KG1 (cell line): Measurements from ENCODE around the gene C2CD4B.

Experiments used
- DNase-seq: peaks from one replicate; lab custom pipeline; 2025; lab: John Stamatoyannopoulos, UW

Gene C2CD4B

GRCh38 chr15:62147551-62147950 is 17.5 kb downstream of the C2CD4B start:
- no peak for DNase-seq

DNA sequence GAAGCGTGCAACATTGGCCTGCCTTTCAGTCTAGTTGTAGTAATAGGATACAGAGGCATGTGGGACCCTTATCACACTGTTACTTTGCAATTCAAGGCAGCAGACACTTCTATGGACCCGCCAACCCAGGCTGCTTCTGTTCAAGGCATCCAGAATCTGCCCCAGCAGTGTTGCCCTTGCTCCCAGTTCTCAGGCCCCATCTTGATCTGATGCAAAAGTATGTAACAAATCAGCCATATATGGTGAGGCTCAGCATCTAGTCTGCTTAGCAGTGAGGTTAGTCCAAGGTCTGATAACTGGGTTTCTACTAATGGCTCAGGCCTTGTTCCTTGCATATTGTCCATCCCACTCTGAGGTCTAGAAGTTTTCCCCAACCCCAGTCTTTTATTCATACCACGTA is 17.9 kb downstream of the C2CD4B start:
- no peak for DNase-seq

- DNase-seq: no peak
These were observed 19.9 kb downstream of the C2CD4B start for GRCh38 chr15:62145015-62145735.

DNA sequence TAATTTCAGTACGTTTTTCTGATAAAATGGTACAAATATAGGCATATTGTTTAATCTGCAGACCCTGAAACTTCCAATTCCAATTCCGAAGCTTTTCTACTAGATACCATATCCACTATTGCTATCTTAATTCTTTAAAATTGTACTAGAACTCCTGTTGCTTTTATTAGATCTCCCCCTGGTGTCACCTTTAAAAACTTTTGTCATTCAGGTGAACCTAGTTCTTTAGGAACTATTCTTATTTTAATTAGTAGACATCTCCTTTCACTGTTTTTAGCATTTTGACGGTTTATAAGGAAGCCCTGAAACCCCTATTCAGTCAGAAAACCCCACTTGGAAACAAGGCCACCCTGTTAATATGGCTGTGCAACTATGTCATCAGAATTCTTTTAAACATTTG is 22.3 kb downstream of the C2CD4B start:
- no peak for DNase-seq

GRCh38 chr15:62141643-62142588 is 23.2 kb downstream of the C2CD4B start:
- no peak for DNase-seq

DNA sequence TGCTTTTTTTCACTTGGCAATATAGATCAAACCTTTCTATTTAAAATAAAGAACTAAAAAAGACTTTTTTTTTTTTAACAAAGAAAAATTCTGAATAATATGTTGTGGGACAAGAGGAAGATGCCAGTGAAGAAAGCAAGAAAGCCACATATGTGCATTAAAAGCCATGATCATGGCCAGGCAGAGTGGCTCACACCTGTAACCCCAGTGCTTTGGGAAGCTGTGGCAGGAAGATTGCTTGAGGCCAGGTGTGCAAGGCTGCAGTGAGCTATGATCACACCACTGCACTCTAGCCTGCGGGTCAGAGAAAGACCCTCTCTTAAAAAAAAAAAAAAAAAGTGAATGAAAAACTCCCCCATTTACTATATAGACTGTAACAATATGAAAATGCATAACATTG is 23.9 kb downstream of the C2CD4B start:
- DNase-seq: no peak

DNA sequence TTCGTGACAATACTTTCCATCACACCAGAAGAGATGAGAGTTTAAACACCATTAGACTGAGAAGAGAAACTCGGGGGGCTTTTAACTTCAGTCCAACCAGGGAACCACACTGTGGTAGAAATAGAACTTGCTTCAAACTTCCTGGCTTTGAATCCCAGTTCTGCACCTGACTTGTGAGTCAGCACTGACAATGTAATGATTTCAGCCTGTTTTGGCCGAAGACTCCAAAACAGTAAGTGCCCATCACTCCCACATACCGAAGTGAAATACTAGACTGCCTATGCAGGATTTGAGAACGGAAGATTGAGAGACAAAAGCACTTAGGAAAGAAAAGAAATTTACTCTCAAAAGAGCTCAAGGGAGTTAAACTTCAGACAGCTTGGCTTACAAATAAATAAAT is 27.0 kb downstream of the C2CD4B start:
- DNase-seq: no peak

- DNase-seq: no peak
These were observed 27.9 kb downstream of the C2CD4B start for GRCh38 chr15:62136911-62137865.

GRCh38 chr15:62135532-62136134 is 29.5 kb downstream of the C2CD4B start:
- DNase-seq: no peak

DNA sequence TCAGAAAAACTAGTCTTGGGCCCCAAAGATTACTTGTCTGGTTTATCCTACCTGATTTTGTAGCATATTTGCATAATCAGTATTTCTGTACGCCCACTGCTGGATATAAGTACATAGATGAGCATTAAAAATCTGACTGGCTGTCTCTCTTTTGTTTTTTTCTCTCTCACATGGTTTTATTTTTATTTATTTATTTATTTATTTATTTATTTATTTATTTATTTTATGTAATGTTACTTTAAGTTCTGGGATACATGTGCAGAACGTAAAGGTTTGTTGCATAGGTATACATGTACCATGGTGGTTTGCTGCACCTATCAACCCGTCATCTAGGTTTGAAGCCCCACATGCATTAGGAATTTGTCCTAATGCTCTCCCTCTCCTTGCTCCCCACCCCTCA is 31.9 kb downstream of the C2CD4B start:
- DNase-seq: no peak

DNA sequence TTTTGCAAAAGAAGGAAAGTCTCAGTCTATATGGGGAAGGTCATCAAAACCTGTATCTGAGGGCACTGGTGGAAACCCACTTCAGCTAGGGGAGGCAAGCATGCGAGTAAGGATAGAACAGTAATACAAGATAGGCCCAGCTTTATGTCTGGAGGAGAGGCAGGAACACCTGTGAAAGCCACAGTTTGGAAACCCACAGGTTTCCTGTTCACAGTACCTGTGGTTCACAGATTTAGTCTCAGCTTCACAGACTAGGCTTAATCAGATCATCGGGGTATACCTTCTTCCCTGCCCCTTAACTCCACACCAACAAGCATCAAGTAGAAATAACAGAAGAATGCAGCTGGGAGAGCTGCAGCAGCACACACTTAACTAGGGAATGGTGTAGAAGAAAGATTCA is 36.2 kb downstream of the C2CD4B start:
- no peak for DNase-seq

DNA sequence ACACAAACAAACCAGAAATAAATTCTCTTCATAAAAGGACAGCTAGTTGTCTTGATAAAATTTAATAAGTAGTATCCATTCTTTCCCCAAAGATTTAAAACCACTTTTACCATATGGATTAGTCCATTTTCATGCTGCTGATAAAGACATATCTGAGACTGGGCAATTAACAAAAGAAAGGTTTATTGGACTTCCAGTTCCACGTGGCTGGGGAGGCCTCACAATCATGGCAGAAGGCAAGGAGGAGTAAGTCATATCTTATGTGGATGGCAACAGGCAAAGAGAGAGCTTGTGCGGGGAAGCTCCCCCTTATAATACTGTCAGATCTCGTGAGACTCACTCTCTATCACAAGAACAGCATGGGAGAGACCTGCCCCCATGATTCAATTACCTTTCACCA is 38.7 kb downstream of the C2CD4B start:
- no peak for DNase-seq

DNA sequence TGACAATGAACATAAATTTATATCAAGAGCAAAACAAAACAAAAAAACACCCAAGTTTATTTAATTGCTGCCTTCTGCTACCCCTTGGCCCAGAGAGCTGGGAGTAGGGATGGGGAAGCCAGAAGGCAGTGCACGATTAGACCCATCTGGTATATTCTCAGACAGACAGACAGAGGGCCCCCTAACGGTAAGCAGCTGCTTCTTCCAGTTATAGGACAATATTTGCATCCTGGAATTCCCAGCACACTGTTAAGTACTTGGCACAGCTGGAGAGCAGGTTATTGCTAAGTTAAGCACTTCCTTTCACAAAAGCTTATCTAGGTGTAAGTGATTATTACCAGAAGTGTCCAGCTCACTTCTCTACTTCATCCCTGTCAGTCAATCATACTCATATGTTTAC is 39.3 kb downstream of the C2CD4B start:
- no peak for DNase-seq

- no peak for DNase-seq
These were observed 40.1 kb downstream of the C2CD4B start for GRCh38 chr15:62124973-62125303.

GRCh38 chr15:62124176-62124972 is 40.7 kb downstream of the C2CD4B start:
- no peak for DNase-seq

DNA sequence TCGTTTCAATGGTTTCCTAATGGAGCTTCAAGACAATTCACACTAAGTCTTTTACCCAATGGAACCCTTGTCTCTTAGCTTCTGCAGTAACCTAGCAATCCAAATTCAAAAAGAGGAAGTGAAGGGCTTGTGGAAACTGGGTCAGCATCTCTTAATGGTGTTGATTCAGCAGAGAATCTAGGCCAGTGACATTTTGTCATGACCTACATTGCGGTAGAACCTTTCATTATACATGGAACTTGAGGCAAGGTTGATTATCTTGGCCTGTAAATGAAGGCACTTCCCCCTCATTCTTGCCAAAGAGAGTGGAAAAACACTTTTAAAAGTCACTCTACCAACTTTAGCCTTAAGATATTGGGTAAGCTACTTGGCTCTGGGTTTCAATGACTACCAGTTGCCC is 42.8 kb downstream of the C2CD4B start:
- DNase-seq: no peak

DNA sequence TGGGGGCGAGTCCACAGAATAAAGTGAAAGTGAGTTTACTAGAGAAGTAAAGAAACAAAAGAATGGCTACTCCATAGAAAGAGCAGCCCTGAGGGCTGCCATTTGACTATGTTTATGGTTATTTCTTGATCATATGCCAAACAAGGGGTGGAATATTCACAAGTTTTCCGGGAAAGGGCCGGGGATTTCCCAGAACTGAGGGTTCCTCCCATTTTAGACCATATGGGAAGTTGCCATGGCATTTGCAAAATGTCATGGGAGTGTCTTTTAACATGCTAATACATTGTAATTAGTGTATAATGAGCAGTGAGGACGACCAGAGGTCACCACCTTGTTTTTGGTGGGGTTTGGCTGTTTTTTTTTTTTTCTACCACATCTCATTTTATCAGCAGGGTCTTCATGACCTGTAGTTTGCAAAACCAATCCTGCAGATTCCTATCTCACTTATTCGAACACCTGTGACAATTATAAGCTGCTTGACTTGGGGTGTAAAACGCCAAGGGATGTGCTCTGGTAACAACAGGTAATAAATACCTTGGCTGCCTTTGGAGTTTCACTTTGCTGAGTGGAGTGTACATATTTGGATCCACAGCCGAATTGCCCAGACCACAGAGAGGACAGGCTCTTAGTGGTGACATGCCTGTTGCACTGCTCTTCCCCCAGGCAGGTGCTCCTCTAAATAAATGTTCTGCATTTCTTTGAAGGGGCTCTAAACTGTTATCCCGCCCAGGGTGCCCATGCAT is 43.6 kb downstream of the C2CD4B start:
- no peak for DNase-seq

GRCh38 chr15:62120776-62121175 is 44.3 kb downstream of the C2CD4B start:
- no peak for DNase-seq

DNA sequence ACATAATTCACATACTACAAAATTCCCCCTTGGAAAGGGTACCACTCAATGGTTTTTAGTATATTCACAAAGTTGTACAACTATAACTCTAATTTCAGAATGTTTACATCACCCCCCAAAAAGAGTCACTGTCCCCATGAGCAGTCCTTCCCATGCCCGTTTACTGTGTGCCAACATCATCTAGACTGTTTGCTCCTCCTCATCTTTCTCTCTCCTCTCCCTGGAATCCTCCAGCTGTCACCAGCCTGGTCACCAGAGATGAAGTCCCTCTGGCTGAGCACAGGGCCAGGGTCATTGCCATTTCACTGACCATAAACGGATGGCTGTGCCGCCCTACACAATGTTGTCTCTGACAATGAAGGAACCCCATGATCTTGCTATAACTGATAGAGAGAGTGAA is 45.2 kb downstream of the C2CD4B start:
- DNase-seq: no peak

DNA sequence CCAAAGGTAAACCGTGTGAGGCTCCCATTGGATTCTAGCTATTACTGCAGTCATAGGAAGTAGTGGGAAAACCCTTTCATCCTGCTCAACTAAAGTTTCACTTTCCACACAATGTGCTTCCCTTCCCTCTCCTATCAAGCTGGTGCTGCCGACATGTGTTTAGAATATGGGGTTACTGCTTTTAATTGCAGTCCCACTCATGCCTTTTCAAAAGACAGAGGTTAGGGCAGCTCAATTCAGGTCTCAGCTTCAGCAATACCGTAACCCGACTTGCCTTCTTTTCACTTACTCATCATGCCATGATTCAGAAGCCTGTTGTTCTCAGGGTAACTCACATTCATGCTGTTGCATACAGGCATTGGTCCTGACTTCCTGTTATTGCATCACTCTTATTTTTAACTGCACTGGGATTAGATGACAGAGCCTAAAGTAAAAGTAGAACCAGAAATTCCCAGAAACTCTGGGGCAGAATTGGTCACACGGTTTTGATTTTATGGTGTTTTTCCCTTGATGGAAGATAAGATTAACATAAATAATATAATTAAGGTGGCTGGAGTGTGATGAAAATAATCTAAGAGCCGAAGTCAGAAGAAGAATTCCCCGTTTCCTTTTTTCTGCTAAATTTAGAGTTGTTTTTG is 45.7 kb downstream of the C2CD4B start:
- DNase-seq: no peak
